ENCODE measurements around the gene ZNF300.
"Not testable (repeated sequence)": the region's sequence is repeated elsewhere in the genome, so short reads cannot be mapped to it uniquely, and the experiment has no call there.

Gene ZNF300

DNA sequence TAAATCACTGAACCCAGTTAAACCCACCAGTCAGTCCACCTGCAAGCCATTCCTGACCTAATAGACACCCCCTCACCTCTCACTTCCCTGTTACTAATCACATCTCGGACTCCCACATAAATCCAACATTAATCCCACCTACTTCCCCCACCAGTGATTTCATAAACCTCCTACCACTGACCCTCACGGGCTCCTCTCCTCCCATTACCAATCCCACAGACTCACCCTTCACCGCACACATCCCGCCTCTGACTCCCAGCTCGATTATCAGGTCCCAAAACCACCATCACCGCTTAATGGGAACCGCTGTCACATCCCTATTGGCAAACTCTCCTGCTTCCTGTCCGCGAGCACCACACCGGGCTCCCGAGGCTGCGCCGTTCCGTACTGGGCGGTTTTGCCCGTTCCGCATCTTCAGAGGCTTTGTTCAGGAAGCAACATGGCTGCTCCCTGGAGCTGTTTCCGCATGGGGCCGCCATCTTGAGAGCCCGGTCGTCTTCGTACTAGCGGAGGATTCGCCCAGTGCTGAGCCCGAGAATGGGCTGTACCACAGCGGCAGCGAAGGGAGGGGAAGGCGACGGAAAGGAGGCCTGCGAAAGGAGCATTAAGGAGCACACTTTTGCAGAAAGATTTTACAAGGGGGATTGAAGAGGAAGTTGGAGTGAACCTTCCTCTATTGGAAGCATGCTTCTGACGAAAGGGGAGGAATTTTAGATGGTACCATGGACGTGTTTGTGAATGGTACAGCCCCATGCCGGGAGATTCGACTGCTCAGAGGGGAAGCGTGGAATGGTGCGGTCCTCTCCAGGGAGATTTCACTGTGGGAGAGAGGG, at the start of gene ZNF300:
Gene ZNF300 (minus strand): TSS at position 502 of the 833 bp plus-strand sequence. CDS start 1,825 bp downstream, outside the sequence.
- DNase-seq (ENCODE audit: low spot score), result peak; percentile 2

DNA sequence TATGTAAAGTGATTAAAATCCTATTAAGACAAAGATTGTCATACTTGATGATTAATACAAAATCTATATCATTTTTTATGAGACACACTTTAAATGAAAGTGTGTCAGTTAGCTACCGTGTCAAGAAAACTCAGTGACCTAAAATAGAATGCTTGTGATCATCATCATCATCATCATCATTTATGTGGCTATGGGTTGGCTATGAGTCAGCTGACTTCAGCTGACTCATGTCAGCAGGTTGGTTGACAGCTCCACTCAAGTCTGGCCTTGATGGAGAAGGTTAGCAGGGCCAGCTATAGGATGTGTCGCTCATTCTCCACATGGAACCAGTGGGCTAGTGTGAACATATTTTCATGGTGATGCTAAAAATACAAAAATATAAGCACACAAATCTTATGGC, 43.8 kb upstream of the ZNF300 start:
- DNase-seq (ENCODE audit: low spot score), result no peak

DNA sequence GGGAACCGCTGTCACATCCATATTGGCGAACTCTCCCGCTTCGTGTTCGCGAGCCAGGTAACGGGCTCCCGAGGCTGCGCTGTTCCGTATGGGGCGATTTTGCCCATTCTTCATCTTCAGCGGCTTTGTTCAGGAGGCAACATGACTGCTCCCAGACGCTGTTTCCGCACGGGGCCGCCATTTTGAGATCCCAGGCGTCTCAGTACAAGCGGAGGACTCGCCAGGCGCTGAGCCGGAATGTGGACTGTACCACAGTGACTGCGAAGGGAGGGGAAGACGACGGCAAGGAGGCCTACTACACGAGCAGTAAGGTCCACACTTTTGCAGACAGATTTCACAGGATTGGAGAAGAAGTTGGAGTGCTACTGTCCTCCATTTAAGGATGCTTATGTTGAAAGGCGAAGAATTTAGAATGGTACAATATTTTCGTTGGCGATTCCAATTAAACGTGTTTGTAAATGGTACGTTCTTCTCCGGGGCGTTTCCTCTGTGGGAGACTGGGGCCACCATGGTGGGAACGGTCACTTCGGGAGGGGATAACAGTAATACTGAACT, 41.6 kb upstream of the ZNF300 start:
- DNase-seq (ENCODE audit: low spot score), result no peak

DNA sequence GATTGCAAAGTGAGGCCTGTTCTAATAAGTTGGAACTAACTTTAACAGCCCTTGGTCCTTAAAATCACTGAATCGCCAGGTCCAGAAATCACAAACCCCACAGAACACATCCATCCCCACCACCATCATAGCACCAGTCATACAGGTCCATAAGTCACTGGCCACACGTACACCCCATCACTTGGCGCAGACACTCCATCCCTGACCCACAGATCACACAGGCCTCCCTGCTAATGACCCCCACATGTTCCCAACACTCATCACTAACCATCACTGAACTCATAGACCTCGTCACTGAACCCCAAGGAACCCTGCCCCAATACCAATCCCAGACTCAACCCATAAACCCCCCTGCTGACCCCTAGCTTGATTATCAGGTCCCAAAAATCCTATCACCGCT, 41.2 kb upstream of the ZNF300 start:
- DNase-seq (ENCODE audit: low spot score), result no peak

DNA sequence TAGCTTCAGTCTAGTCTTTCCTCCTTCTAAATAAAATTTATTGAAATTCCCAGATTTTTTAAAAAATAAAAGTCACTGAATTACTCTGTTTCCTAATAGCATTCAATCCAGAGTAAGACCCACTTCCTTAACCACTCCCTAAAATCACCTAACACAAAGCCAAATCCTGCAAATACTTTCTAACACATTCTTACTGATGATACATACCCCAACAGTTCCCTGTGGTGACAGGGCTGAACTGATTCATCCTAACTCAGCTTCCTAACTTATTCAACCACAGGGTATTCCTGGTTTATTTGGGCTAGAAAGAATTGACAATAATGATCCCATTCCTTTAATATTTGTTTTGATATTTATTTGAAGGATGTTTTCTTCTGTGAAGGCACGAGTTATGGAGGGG, 40.7 kb upstream of the ZNF300 start:
- no peak for DNase-seq (ENCODE audit: low spot score)

DNA sequence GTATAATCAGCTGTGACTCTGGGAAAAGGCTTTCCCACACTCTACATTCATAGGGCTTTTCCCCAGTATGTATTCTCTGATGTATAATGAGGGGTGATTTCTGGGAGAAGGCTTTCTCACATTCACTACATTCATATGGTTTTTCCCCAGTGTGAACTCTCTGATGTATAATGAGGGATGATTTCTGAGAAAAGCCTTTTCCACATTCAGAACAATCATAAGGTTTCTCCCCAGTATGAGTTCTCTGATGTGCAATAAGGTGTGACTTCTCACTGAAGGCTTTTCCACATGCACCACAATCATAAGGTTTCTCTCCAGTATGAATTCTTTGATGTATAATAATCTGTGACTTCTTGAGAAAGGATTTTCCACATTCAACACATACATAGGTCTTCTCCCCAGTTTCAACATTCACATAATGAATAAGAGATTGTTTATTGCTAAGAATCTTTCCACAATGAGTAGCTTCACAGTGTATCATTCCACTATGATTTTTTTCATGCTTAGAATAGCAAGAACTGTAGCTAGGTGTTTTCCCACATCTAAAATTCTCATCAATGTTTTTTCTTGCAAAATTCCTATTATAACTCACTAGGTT, 26.7 kb upstream of the ZNF300 start:
- no peak for DNase-seq (ENCODE audit: low spot score)

DNA sequence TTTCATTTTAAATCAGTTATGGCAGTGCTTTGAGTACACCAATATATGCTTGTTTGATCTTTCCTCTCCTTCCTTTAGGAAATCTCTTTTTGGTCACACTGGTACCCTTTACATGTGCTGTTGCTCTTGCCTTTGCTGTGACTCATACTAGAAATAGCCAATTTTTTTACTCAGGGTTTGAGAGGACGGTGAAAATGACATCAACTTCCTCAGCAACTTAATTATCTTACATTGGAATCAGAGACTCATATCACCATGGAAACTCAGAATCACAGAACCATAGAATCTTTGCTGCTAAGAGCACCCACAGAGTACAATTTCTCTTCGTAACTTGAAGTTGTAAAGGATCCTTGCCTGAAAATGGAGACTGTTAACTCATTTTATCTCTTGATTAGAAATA, 13.8 kb upstream of the ZNF300 start:
- DNase-seq (ENCODE audit: low spot score), result no peak

DNA sequence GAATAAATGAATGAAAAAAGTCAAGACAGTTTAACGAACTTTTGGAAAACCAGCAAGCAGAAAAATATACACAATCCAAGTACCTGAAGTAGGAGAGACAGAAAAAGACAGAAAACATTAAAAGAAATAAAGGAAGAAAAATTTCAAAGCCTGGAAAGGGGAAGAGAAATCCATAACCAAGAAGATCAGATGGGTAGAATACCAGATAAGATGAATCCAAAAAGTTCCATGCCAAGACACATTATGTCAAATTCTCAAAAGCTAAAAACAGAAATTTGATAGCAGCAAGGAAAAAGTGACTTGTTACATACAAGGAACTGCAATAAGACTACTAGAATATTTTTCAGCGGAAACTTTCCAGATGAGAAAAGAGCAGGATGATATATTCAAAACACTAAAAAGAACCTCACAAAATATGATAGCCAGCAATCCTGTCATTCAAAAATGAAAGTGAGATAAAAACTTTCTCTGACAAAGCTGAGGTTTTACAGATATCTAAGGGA, 7.6 kb upstream of the ZNF300 start:
- DNase-seq (ENCODE audit: low spot score), result no peak

DNA sequence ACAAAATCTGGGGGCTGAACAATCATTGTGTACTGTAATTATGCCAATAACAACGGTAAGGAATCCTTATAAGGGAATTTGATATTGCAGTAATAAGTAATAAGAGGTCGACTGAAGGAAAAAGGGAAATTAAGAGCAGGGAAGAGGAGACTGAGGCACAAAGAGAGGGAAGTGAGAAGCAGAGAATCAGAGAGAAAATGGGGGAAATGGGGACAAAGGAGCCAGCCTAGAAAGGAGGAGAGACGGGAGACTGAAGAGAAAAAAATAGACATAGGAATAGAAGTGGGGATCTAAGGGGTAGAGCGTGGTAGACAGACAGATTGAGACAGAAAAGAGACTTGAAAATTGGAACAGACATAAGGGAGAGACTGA, 518 bp upstream of the ZNF300 start:
- DNase-seq (ENCODE audit: low spot score), result no peak

DNA sequence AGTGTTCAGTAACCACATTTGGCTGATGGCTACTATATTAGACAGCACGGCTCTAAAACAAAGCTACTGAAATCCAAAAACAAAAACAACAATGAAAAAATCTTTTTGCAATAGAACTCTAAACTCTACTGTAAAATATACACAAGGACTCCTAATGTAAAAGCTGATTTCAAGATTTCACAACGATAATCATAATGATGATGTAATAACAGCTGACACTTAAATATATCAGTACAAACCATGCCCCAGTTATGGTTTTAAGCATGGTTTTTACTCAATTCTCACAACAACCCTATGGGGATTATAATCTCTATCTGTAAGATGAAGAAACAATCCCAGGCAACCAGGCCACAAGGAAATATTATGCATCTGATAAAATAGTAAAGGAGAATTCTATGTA, 3.3 kb downstream of the ZNF300 start:
- DNase-seq (ENCODE audit: low spot score), result no peak

DNA sequence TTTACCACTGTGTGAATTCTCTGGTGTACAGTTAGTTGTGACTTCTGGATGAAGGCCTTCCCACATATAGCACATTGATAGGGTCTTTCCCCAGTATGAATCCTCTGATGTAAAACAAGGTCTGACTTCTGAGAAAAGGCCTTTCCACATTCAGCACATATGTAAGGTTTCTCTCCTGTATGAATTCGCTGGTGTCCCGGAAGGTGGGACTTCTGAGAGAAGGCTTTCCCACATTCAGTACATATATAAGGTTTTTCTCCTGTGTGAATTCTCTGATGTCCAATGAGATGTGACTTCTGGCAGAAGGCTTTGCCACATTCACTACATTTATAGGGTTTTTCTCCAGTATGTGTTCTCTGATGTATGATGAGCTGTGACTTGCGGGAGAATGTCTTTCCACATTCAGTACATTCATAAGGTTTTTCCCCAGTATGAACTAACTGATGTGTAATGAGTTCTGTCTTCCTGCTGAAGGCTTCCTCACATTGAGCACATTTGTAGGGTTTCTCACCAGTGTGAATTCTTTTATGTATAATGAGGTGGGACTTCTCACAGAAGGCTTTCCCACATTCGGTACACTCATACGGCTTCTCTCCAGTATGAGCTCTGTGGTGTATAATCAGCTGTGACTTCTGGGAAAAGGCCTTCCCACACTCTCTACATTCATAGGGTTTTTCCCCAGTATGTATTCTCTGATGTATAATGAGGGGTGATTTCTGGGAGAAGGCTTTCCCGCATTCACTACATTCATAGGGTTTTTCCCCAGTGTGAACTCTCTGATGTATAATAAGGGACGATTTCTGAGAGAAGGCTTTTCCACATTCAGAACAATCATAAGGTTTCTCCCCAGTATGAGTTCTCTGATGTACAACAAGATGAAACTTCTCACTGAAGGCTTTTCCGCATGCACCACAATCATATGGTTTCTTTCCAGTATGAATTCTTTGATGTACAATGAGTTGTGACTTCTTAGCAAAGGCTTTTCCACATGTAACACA, 9.1 kb downstream of the ZNF300 start:
- no peak for DNase-seq (ENCODE audit: low spot score)

DNA sequence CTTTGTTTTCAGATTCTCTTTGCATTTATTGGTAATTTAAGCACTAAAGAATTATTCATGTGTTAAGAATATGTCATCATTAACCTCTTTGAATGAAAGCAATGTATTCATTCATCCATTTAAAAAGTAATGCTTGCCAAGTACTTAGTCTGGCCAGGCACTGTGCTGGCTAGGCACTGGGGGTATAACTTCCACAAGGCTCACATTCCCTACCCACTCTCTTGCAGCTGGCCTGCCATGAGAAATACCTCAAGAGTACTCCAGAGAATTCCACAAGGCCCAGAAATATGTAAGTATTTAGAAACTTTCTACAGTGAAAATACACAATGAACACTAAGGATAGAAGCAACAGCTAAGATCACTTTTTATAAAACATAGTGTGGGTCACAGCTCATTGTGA, 25.4 kb downstream of the ZNF300 start:
- no peak for DNase-seq (ENCODE audit: low spot score)

DNA sequence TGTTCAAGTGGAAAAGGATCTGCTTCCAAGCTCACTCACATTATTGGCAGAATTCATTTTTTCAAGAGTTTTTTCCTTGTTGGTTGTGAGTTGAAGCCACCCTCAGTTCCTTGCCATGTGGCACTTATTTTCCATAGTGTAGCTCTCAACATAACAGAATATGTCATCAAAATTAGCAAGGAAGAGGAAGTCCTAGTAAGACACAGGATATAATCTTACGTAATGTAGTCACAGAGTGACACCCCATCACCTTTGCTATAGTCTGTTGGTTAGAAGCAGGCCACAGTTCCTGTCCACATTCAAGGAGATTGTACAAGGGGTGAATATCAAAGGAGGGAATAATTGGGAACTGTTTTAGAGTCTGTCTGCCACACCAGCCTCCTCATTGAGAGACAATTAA, 42.7 kb downstream of the ZNF300 start:
- DNase-seq (ENCODE audit: low spot score), result no peak

DNA sequence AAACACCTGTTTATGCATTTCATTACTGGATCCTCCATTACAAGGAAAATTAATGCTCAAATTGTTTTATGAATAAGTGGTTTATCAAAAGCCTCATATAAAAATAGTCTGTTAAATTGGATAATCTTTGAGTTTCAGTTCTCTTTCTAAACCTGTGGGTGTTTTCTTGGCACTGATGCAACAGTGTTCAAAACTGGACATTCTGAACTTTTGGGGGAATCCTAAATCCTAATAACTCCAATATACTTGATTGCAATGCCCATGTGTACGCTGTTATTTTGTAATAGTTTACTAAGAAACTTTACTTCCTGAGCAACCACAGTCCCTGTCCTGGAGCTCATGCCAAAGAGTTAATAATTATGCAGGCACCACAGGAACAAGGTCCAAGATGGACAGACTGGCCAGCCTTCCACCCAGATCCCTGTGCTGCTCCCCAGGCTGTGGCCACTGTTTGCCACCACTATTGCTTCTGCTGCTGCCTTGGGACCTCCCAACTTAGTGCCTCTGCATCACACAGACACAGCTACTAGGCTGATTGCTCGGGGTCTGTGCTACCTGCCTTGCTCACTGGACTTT, 44.4 kb downstream of the ZNF300 start:
- DNase-seq (ENCODE audit: low spot score), result no peak

DNA sequence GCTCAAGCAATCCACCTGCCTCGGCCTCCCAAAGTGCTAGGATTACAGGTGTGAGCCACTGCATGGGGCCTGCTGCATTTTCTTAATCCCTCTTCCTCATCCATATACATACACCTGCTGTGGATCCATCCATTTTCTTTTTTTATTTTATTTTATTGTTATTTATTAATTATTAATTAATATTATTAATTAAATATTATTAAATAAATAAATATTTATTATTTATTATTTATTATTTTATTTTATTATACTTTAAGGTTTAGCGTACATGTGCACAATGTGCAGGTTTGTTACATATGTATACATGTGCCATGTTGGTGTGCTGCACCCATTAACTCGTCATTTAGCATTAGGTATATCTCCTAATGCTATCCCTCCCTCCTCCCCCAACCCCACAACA, 48.1 kb downstream of the ZNF300 start:
- not testable (repeated sequence) for DNase-seq (ENCODE audit: low spot score)

DNA sequence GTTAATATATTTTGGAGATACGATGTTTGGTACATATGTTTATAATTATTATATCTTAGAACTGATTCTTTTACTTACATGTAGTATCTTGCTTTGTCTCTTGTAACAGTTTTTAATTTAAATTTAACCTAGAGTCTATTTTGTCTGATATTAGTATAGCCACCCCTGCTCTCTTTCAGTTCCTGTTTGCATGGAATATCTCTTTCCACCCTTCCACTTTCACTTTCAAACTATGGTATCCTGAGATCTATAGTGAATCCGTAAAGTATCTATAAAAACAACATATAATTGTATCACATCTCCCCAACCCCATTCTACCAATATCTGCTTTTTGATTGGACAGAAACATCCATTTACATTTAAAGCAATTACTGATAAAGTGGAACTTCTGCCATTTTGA, 51.2 kb downstream of the ZNF300 start:
- no peak for DNase-seq (ENCODE audit: low spot score)

DNA sequence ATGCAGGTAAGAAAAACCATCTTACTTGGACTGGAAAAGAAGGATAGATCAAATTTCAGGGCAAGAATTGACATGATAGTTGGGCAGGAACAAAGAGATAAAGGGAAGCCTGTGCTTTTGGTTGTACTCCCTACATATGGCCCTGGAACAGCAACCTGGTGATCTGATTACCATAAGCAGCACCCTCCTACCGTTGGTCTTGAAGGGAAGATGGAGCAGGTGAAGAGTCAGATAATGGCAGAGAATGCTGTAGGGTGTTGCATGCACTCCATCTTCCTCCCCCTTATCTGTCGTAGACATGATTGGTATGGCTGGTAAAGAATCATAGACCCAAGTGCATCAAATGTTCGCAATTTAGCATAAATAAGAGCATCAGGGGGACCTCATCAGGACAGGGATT, 53.7 kb downstream of the ZNF300 start:
- DNase-seq (ENCODE audit: low spot score), result no peak

DNA sequence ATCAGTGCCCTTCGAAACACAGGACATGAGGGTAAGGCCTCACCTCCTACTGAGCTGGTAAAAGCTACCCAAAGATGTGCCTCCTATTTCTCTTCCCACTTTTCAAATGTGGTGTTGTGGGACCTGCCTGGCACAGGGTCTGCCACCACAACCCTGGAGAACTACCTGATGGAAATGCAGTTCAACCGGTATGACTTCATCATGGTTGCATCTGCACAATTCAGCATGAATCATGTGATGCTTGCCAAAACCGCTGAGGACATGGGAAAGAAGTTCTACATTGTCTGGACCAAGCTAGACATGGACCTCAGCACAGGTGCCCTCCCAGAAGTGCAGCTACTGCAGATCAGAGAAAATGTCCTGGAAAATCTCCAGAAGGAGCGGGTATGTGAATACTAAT, 56.5 kb downstream of the ZNF300 start:
- no peak for DNase-seq (ENCODE audit: low spot score)

DNA sequence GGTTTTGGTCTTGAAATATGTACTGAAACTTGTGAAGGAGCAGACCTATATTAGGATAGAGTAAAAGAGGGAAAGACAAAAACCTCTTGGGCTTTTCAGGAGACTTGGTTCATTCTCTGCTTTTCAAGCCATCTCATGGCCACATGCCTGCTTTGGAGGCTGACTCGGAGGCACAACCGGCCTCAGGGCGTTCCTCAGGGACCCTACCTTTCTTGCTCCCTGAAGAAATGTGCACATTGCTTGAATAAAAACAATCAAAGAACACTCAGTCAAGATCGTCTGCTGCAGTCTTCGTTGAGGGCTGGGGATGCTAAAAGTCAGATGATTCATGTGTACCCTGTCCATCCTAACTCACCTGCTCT, 57.5 kb downstream of the ZNF300 start:
- DNase-seq (ENCODE audit: low spot score), result no peak

DNA sequence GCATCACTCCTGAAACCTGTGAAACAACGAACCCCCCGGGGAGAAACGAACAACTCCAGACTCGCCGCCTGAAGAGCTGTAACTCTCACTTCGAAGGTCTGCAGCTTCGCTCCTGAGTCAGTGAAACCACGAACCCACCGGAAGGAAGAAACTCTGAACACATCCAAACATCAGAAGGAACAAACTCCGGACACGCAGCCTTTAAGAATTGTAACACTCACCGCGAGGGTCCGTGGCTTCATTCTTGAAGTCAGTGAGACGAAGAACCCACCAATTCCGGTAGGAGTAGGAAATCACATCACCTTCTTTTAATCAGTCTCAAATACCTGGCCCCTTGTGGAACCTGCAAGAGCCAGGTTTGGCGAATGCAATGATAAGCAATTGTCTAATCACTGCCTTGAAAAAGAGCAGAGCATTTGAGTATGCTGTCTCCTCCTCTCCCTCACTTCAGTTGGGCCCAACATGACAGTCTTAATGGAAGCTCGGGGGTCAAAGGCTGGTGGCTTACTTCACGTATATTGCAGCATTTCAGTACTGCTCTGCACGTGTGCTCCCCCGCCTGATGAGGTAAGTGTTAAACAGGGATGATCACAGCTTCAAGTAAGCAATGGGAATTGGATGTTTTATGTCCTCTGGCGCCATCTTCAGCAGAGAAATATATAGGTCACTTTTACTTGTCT, 58.0 kb downstream of the ZNF300 start:
- peak; percentile 31 for DNase-seq (ENCODE audit: low spot score)

DNA sequence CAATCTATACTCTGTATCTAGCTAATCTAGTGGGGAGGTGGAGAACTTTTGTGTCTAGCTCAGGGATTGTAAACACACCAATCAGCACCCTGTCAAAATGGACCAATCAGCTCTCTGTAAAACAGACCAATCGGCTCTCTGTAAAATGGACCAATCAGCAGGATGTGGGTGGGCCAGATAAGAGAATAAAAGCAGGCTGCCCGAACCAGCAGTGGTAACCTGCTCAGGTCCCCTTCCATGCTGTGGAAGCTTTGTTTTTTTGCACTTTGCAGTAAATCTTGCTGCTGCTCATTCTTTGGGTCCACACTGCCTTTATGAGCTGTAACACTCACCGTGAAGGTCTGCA, 58.5 kb downstream of the ZNF300 start, which contains the start of gene IRGM:
Gene IRGM (plus strand): TSS at position 214 of the 346 bp plus-strand sequence. CDS start 1,603 bp downstream, outside the sequence.
- not testable (repeated sequence) for DNase-seq (ENCODE audit: low spot score)

Measured in hematopoietic multipotent progenitor cell treated with erythropoietin and hydrocortisone succinate and interleukin-3 and kit ligand, for 15 days (in vitro differentiated cells).